Naive B cell (primary cell): ENCODE measurements around the gene GNMT. TPM values are rescaled to one million over a fixed set of nuclear protein-coding genes. Genes with fewer than 3 reads are reported as not detected.

Experiments
- ATAC-seq, 2 donors: fragments of 150-1000 bp; cut with Tn5 transposase; 2 replicates each; pipeline ENCODE4 v1.10.0; 2021; ENCODE audit warnings: low read depth in 2 of 2, mild to moderate bottlenecking in 2 of 2, moderate library complexity in 2 of 2
- DNase-seq: peaks from one replicate; pipeline ENCODE4 v3.0.0; 2022
- H3K27ac Mint-ChIP-seq, 6 donors: one replicate each; pipeline ENCODE4 v1.8.0; 2020 to 2022; ENCODE audit warnings: mild to moderate bottlenecking in 6 of 6, mixed read lengths in 6 of 6, moderate library complexity in 5 of 6, inconsistent platforms in 2 of 6
- H3K27me3 Mint-ChIP-seq, 3 donors: one replicate each; pipeline ENCODE4 v1.8.0; 2021 to 2022; ENCODE audit warnings: mixed read lengths in 3 of 3, mild to moderate bottlenecking in 1 of 3
- H3K36me3 Mint-ChIP-seq, 2 donors: one replicate each; pipeline ENCODE4 v1.8.0; 2020 to 2022; ENCODE audit warnings: mixed read lengths in 2 of 2, inconsistent platforms in 1 of 2, mild to moderate bottlenecking in 1 of 2
- H3K4me1 Mint-ChIP-seq, 3 donors: one replicate each; pipeline ENCODE4 v1.8.0; 2020 to 2022; ENCODE audit warnings: mixed read lengths in 3 of 3, inconsistent platforms in 1 of 3, mild to moderate bottlenecking in 1 of 3, moderate library complexity in 1 of 3
- H3K4me3 Mint-ChIP-seq, 8 donors: one replicate each; pipeline ENCODE4 v1.8.0; 2020 to 2022; ENCODE audit warnings: mild to moderate bottlenecking in 8 of 8, mixed read lengths in 8 of 8, moderate library complexity in 8 of 8, inconsistent platforms in 2 of 8
- H3K9me3 Mint-ChIP-seq, 7 donors: one replicate each; pipeline ENCODE4 v1.8.0; 2020 to 2022; ENCODE audit warnings: mixed read lengths in 7 of 7, mild to moderate bottlenecking in 5 of 7, inconsistent platforms in 2 of 7, moderate library complexity in 1 of 7
- polyA plus RNA-seq, 6 donors: library from polyadenylated mRNA; unstranded; fragments of 300-500 nt; fragmentation: Illumina TruSeq; gene quantifications; one replicate each; pipeline ENCODE4 v1.2.3, GENCODE V29; 2021; ENCODE audit warnings: low read depth in 6 of 6

GNMT gene
- polyA plus RNA-seq = 1 to 10 TPM in 1 of 6 donors, under 1 TPM in 3, not detected in 2; 0.26 to 1.1 (median 0.28) TPM

DNA sequence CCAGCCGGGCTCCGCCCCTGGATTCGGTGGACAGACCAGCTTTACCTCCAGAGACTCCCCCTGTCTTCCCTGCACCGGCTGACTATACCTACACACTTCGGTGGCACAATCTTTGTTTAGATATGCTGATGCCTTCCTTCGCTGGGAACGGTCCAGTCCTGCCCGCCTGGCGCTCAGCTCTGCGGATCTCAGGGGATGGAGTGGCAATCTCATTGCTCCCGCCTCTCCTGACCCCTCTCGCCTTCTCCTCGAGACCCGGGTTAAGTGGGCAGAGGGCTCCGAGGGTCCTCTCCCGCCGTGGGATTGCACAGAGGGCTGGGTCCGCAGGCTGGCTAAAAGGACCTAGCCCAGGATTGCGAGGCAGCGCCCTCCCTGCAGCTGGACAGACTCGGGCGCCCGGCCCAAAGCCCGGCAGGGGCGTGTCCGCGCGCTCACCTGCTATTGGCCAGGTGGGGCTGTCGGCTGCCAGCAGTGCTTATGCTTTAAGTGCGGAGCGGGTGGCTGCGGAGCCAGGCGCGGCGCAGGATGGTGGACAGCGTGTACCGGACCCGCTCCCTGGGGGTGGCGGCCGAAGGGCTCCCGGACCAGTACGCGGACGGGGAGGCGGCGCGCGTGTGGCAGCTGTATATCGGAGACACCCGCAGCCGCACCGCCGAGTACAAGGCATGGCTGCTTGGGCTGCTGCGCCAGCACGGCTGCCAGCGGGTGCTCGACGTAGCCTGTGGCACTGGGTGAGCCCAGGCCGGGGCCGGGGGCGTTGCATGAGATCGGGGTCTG, at the start of gene GNMT:
TSS of gene GNMT (plus strand) at position 512 of the 777 bp plus-strand sequence. CDS start at position 526, 14 bp downstream.
- H3K4me1 Mint-ChIP-seq = peaks cover 14 to 16% (median 14%) of the 10 kb centered on the region in 3 donors
- H3K27me3 Mint-ChIP-seq = peaks cover 0 to 21% (median 0%) of the 10 kb centered on the region in 3 donors
- H3K9me3 Mint-ChIP-seq = no peaks in the 10 kb centered on the region
- H3K27ac Mint-ChIP-seq = peak within 1 kb of the TSS in 2 of 6 donors; percentile 47 to 62
- H3K36me3 Mint-ChIP-seq = peaks cover 0 to 3% of the 10 kb centered on the region in 2 donors
- H3K4me3 Mint-ChIP-seq = peak within 1 kb of the TSS; percentile 75 to 89 (median 80)
- peak; percentile 74 to 75 for ATAC-seq
- peak; percentile 32 for DNase-seq

GRCh38 chr6:42911171-42912021, 49.2 kb upstream of the GNMT start:
- Mint-ChIP-seq H3K27me3 (peaks cover 0 to 12% (median 8%) of the 10 kb centered on the region in 3 donors), H3K4me3 (peak overlapping the region in 6 of 8 donors; percentile 42 to 84 (median 66)), H3K9me3 (no peaks in the 10 kb centered on the region), H3K36me3 (no peaks in the 10 kb centered on the region), H3K4me1 (peaks cover 3 to 11% (median 5%) of the 10 kb centered on the region in 3 donors), H3K27ac (peak overlapping the region in 1 of 6 donors; percentile 59)
- ATAC-seq (peak in 1 of 2 donors; percentile 43), DNase-seq (no peak)

GRCh38 chr6:42914546-42914945, 46.0 kb upstream of the GNMT start:
- DNase-seq (no peak), ATAC-seq (no peak)
- no peak overlapping the region for H3K4me3 Mint-ChIP-seq
- no peak overlapping the region for H3K27ac Mint-ChIP-seq
- peaks cover 3 to 11% (median 5%) of the 10 kb centered on the region in 3 donors for H3K4me1 Mint-ChIP-seq
- H3K9me3 Mint-ChIP-seq = no peaks in the 10 kb centered on the region
- peaks cover 0 to 12% (median 8%) of the 10 kb centered on the region in 3 donors for H3K27me3 Mint-ChIP-seq
- no peaks in the 10 kb centered on the region for H3K36me3 Mint-ChIP-seq

DNA sequence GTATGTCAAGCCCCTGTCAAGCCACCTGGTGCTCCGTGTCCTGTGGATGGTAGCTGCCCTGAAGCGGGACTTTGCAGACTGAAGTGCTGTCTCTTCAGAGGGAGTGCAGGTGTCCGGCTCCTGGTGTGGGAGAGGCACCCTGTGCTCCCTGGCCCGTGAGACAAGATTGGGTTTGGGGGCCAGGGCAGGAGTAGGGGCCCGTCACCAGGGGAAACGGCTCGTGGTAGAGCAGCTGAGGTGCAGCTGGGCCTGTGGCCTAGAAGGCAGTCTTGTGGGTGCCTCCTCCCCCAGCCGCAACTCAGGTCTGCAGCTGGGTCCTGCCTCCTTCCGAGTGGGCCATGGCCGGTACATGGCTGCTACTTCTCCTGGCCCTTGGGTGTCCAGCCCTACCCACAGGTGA, 44.8 kb upstream of the GNMT start, which contains the start of gene PTCRA:
TSS of gene PTCRA (plus strand) at position 322 of the 400 bp plus-strand sequence. CDS start at position 339, 17 bp downstream.
- no peaks in the 10 kb centered on the region for H3K36me3 Mint-ChIP-seq

GRCh38 chr6:42916288-42916687, 44.3 kb upstream of the GNMT start:
- no peak for DNase-seq
- H3K9me3 Mint-ChIP-seq = no peaks in the 10 kb centered on the region
- H3K27ac Mint-ChIP-seq = peak overlapping the region in 1 of 6 donors; percentile 37
- H3K36me3 Mint-ChIP-seq = no peaks in the 10 kb centered on the region
- peak overlapping the region in 1 of 8 donors; percentile 78 for H3K4me3 Mint-ChIP-seq
- peaks cover 0 to 9% (median 4%) of the 10 kb centered on the region in 3 donors for H3K27me3 Mint-ChIP-seq
- ATAC-seq = no peak
- H3K4me1 Mint-ChIP-seq = peaks cover 1 to 8% (median 2%) of the 10 kb centered on the region in 3 donors

More for the DNA sequence above, 44.8 kb upstream of the GNMT start, which contains the start of gene PTCRA:
- H3K27ac Mint-ChIP-seq = peak within 1 kb of the TSS in 2 of 6 donors; percentile 11 to 37
- H3K27me3 Mint-ChIP-seq = peaks cover 0 to 12% (median 8%) of the 10 kb centered on the region in 3 donors
- H3K4me1 Mint-ChIP-seq = peaks cover 3 to 11% (median 5%) of the 10 kb centered on the region in 3 donors
- DNase-seq = no peak
- peak within 1 kb of the TSS in 1 of 8 donors; percentile 78 for H3K4me3 Mint-ChIP-seq
- peak in 1 of 2 donors; percentile 21 for ATAC-seq
- H3K9me3 Mint-ChIP-seq = no peaks in the 10 kb centered on the region

DNA sequence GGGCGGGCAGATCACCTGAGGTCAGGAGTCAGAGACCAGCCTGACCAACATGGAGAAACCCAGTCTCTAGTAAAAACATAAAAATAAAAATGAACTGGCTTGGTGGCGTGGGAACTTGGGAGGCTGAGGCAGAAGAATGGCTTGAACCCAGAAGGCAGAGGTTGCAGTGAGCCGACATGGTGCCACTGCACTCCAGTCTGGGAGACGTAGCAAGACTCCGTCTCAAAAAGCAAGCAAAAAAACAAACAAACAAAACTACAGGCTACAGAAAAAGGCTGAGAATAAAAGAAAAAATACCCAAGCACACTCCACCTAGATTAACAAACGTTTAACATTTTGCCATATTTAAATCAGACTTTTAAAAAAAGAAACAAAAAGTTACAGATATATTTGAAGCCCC, 38.8 kb upstream of the GNMT start:
- no peak for ATAC-seq
- Mint-ChIP-seq H3K27me3 (no peaks in the 10 kb centered on the region), H3K4me3 (no peak overlapping the region), H3K4me1 (peaks cover 4 to 5% (median 5%) of the 10 kb centered on the region in 3 donors), H3K36me3 (no peaks in the 10 kb centered on the region), H3K9me3 (no peaks in the 10 kb centered on the region), H3K27ac (peak overlapping the region in 1 of 6 donors; percentile 16)
- DNase-seq = no peak

DNA sequence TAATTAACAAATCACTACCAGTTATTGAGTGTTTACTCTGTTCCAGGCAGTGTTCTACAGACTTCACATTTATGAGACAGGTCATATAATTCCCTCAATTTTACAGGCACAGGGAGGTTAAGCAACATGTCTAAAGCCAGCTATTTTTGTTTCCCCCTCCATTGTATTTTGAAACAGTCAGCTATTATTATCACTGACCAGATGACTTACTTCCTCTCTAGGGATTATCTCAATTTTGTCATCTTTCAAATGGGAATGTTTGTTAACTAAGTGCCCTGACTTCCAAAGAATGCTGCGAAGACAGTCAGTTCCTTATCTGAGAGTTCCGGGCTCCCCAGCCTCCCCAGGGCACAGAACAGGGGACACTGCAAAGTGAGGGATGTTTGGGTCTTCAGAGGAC, 36.9 kb upstream of the GNMT start:
- Mint-ChIP-seq H3K9me3 (no peaks in the 10 kb centered on the region), H3K36me3 (no peaks in the 10 kb centered on the region), H3K27me3 (no peaks in the 10 kb centered on the region), H3K27ac (no peak overlapping the region), H3K4me3 (no peak overlapping the region), H3K4me1 (peaks cover 8 to 12% (median 11%) of the 10 kb centered on the region in 3 donors)
- no peak for ATAC-seq
- DNase-seq = no peak

DNA sequence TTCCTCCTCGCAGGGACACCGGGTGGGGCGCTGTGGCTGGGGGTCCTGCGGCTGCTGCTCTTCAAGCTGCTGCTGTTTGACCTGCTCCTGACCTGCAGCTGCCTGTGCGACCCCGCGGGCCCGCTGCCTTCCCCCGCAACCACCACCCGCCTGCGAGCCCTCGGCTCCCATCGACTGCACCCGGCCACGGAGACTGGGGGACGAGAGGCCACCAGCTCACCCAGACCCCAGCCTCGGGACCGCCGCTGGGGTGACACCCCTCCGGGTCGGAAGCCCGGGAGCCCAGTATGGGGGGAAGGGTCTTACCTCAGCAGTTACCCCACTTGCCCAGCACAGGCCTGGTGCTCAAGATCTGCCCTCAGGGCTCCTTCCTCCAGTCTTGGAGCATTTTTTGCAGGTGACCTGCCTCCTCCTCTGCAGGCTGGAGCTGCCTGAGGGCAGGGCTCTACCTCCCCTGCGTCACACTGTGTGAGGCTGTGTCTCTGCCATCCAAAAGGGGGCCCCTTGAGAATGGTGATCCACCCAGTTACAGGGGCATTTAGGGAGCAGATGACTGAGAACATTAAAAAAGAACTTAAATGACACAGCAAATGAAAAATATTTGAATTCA, 35.2 kb upstream of the GNMT start:
- Mint-ChIP-seq H3K27me3 (no peaks in the 10 kb centered on the region), H3K4me1 (peaks cover 12 to 22% (median 16%) of the 10 kb centered on the region in 3 donors), H3K9me3 (no peaks in the 10 kb centered on the region), H3K36me3 (peaks cover 3 to 4% of the 10 kb centered on the region in 2 donors), H3K4me3 (peak overlapping the region in 2 of 8 donors; percentile 28 to 41), H3K27ac (peak overlapping the region in 3 of 6 donors; percentile 22 to 99 (median 84))
- no peak for ATAC-seq
- no peak for DNase-seq

DNA sequence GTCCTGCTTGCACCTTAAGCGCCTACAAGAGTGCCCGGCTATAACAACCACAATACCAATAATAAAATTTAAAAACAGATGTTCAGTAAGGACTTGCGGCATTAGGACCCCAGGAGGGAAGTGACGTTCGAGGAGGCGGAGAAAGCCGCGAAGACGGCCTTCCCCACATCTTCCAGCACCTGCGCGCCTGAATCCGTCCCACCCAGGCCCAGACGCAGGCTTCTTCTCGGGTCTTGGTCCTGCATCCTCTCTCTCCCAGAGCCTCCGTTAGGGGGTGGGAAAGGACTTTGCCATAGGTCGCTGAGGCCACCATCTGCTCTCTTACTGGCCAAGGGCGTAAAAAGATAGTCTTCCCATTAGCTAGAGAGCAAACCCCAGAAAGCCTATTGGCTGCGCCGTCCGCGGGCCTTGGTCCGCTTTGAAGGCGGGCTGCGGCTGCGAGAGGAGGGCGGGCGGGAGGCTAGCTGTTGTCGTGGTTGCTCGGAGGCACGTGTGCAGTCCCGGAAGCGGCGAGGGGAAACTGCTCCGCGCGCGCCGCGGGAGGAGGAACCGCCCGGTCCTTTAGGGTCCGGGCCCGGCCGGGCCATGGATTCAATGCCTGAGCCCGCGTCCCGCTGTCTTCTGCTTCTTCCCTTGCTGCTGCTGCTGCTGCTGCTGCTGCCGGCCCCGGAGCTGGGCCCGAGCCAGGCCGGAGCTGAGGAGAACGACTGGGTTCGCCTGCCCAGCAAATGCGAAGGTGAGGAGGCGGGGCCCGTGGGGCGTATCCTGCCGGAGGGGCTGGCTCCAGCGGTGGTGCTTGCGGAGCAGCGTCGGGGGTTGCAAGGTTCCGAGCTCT, 31.4 kb upstream of the GNMT start, which contains the start of gene CNPY3:
TSS of gene CNPY3 (plus strand) at position 495 of the 835 bp plus-strand sequence. CDS start at position 586, 91 bp downstream.
- H3K27ac Mint-ChIP-seq = peak within 1 kb of the TSS; percentile 99 to 100 (median 100)
- H3K36me3 Mint-ChIP-seq = peaks cover 10 to 12% of the 10 kb centered on the region in 2 donors
- peaks cover 36 to 55% (median 47%) of the 10 kb centered on the region in 3 donors for H3K4me1 Mint-ChIP-seq
- no peaks in the 10 kb centered on the region for H3K27me3 Mint-ChIP-seq
- H3K9me3 Mint-ChIP-seq = no peaks in the 10 kb centered on the region
- H3K4me3 Mint-ChIP-seq = peak within 1 kb of the TSS; percentile 98 to 100 (median 100)
- ATAC-seq = peak; percentile 75
- peak; percentile 94 for DNase-seq

DNA sequence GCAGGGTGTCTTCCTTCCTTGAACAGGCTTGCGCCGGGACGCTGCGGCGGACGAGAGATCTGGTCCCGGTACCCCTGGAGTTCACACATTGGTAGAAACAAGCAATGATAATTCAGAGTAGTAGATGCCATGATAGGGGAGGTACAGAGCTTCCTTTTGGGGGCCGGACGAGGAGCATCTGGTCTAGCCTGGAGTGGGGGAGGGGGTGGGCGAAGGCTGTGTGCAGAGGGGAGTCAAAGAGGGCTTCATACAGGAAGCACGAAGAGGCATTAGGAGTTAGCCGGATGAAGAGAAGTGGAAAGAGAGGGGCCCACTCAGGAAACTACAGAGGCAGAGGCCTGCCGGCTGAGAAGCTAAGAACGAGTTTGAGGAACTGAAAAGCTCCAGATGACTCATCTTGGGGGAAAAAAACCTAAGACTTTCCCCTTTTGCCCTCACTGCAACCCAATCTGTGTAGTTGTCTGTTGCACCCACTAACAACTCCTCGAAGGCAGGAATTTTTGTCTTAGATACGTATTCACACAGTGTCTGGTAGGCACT, 30.7 kb upstream of the GNMT start:
- no peaks in the 10 kb centered on the region for H3K27me3 Mint-ChIP-seq
- H3K4me3 Mint-ChIP-seq = peak overlapping the region; percentile 98 to 100 (median 100)

DNA sequence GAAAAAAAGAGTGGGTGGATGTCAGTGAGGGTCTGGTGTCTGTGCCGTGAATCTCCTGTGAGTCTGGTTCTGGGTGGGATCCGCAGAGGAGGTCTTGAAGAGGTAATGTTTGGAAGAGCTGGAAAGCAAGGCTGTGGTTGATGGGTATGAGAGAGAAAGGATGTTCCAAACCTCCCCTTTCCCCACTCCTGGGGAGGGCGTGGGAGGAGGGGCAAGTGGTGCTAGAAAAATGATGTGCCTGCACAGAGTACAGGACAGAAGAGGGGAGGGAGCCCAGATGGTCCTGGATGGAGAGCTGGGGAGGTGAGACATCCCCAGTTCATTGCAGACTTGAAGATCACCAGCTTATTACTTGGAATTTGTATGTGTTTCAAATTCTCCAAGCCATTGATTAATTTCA, 28.1 kb upstream of the GNMT start:
- DNase-seq (no peak), ATAC-seq (no peak)
- Mint-ChIP-seq H3K27me3 (no peaks in the 10 kb centered on the region), H3K4me1 (peaks cover 40 to 69% (median 58%) of the 10 kb centered on the region in 3 donors), H3K36me3 (peaks cover 13 to 20% of the 10 kb centered on the region in 2 donors), H3K27ac (peak overlapping the region; percentile 78 to 100 (median 96)), H3K4me3 (peak overlapping the region; percentile 56 to 100 (median 100)), H3K9me3 (no peaks in the 10 kb centered on the region)

More for the DNA sequence above, 30.7 kb upstream of the GNMT start:
- peaks cover 36 to 57% (median 50%) of the 10 kb centered on the region in 3 donors for H3K4me1 Mint-ChIP-seq
- DNase-seq (peak; percentile 84), ATAC-seq (peak; percentile 62 to 66)
- H3K9me3 Mint-ChIP-seq = no peaks in the 10 kb centered on the region
- peak overlapping the region; percentile 99 to 100 (median 100) for H3K27ac Mint-ChIP-seq
- H3K36me3 Mint-ChIP-seq = peaks cover 10 to 12% of the 10 kb centered on the region in 2 donors
